Measurements from ENCODE around the gene RPP30.
"Not testable (repeated sequence)": the region's sequence is repeated elsewhere in the genome, so short reads cannot be mapped to it uniquely, and the experiment has no call there.

Gene RPP30

GRCh38 chr10:90872648-90873020 lies 860 bp downstream of the RPP30 start:
- DNase-seq, result no peak

GRCh38 chr10:90879062-90879461 lies 7.3 kb downstream of the RPP30 start:
- DNase-seq, result no peak

GRCh38 chr10:90880059-90880719 lies 8.4 kb downstream of the RPP30 start:
- DNase-seq, result peak; percentile 19

- DNase-seq, result no peak
Measured at GRCh38 chr10:90884431-90884830, 12.7 kb downstream of the RPP30 start.

GRCh38 chr10:90885176-90885575 lies 13.4 kb downstream of the RPP30 start:
- no peak for DNase-seq

- DNase-seq, result no peak
Measured at GRCh38 chr10:90887555-90887954, 15.8 kb downstream of the RPP30 start.

GRCh38 chr10:90888387-90888786 lies 16.6 kb downstream of the RPP30 start:
- no peak for DNase-seq

GRCh38 chr10:90889636-90890035 lies 17.9 kb downstream of the RPP30 start:
- DNase-seq, result no peak

GRCh38 chr10:90890347-90890746 lies 18.6 kb downstream of the RPP30 start:
- no peak for DNase-seq

- DNase-seq, result no peak
Measured at GRCh38 chr10:90893190-90893589, 21.4 kb downstream of the RPP30 start.

GRCh38 chr10:90896916-90897315 lies 25.1 kb downstream of the RPP30 start:
- not testable (repeated sequence) for DNase-seq

- DNase-seq, result no peak
Measured at GRCh38 chr10:90905925-90906324, 34.2 kb downstream of the RPP30 start.

- DNase-seq, result no peak
Measured at GRCh38 chr10:90906596-90906995, 34.8 kb downstream of the RPP30 start.

GRCh38 chr10:90911133-90912051 lies 39.6 kb downstream of the RPP30 start:
- DNase-seq, result peak; percentile 79

GRCh38 chr10:90912174-90912573 lies 40.4 kb downstream of the RPP30 start:
- no peak for DNase-seq

- DNase-seq, result no peak
Measured at GRCh38 chr10:90912854-90913479, 41.2 kb downstream of the RPP30 start.

- no peak for DNase-seq
Measured at GRCh38 chr10:90913774-90914420, 42.1 kb downstream of the RPP30 start.

GRCh38 chr10:90914992-90915765 lies 43.4 kb downstream of the RPP30 start:
- no peak for DNase-seq

- DNase-seq, result no peak
Measured at GRCh38 chr10:90915766-90916075, 43.9 kb downstream of the RPP30 start.

GRCh38 chr10:90916392-90917237 lies 44.8 kb downstream of the RPP30 start:
- no peak for DNase-seq

- no peak for DNase-seq
Measured at GRCh38 chr10:90917238-90917967, 45.6 kb downstream of the RPP30 start.

Data from NCI-H82 (cell line).